ENCODE data around the gene SIGLEC1.

DNA sequence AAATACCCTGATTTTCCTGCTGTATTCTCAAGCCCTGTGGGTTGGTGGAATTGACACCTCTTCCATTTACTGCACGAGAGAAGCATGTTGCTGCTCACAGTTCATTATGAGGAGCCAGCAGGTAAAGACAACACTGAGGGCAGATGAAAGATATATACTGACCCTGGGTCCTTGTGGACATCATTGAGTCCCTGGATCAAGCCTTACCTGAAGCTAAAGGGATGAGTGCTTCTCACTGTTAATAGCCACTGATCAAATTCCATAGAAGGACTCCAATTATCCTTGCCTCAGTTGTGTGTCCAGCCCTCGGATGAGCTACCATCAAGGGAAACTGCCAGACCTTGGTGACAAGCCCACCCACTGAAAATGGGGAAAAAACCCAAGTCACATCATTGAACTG lies 7.7 kb upstream of the SIGLEC1 start:
- TF ChIP-seq, protein P1, sequence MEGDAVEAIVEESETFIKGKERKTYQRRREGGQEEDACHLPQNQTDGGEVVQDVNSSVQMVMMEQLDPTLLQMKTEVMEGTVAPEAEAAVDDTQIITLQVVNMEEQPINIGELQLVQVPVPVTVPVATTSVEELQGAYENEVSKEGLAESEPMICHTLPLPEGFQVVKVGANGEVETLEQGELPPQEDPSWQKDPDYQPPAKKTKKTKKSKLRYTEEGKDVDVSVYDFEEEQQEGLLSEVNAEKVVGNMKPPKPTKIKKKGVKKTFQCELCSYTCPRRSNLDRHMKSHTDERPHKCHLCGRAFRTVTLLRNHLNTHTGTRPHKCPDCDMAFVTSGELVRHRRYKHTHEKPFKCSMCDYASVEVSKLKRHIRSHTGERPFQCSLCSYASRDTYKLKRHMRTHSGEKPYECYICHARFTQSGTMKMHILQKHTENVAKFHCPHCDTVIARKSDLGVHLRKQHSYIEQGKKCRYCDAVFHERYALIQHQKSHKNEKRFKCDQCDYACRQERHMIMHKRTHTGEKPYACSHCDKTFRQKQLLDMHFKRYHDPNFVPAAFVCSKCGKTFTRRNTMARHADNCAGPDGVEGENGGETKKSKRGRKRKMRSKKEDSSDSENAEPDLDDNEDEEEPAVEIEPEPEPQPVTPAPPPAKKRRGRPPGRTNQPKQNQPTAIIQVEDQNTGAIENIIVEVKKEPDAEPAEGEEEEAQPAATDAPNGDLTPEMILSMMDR (IDR thresholded peaks at IDR 0.05; ENCODE audit: low read depth, low read length) = no peak
- no peak for TF ChIP-seq EZH2phosphoT487 (IDR thresholded peaks at IDR 0.05; ENCODE audit: low read depth)
